ENCODE results near the gene BBS5. TPM values are rescaled to one million over a fixed set of nuclear protein-coding genes. Genes with fewer than 3 reads are reported as not detected.

The BBS5 gene
- total RNA-seq, 3 donors from 2014 or later = 6.6 to 9.2 (median 7.9) TPM

GRCh38 chr2:169495310-169495928 is 16.1 kb downstream of the BBS5 start:
- Histone ChIP-seq H3K4me3 (no peak overlapping the region), H3K9me3 (no peaks in the 10 kb centered on the region), H3K4me1 (no peaks in the 10 kb centered on the region), H3K27ac (no peak overlapping the region), H3K36me3 (no peaks in the 10 kb centered on the region), H3K27me3 (no peaks in the 10 kb centered on the region)
- TF ChIP-seq POLR2AphosphoS5 (IDR thresholded peaks at IDR 0.05) = no peak
- no peak for TF ChIP-seq CTCF (IDR thresholded peaks at IDR 0.05)
- TF ChIP-seq POLR2A (IDR thresholded peaks at IDR 0.05) = no peak
- DNase-seq (ENCODE audit: low spot score in 2 of 2) = no peak
- intact Hi-C loops (cut with DNase I; ENCODE audit: low total_unique reads) = no loop called here

GRCh38 chr2:169504651-169505050 is 25.4 kb downstream of the BBS5 start:
- TF ChIP-seq POLR2A (IDR thresholded peaks at IDR 0.05) (no peak), POLR2AphosphoS5 (IDR thresholded peaks at IDR 0.05) (no peak), CTCF (IDR thresholded peaks at IDR 0.05) (no peak)
- intact Hi-C loops (cut with DNase I; ENCODE audit: low total_unique reads) = no loop called here
- Histone ChIP-seq H3K27ac (no peak overlapping the region), H3K4me1 (no peaks in the 10 kb centered on the region), H3K27me3 (no peaks in the 10 kb centered on the region), H3K36me3 (peaks cover 5% of the 10 kb centered on the region), H3K9me3 (no peaks in the 10 kb centered on the region), H3K4me3 (no peak overlapping the region)
- no peak for DNase-seq (ENCODE audit: low spot score in 2 of 2)

GRCh38 chr2:169507698-169508097 is 28.4 kb downstream of the BBS5 start:
- Histone ChIP-seq H3K4me1 (no peaks in the 10 kb centered on the region), H3K36me3 (peaks cover 5% of the 10 kb centered on the region), H3K27ac (no peak overlapping the region), H3K27me3 (no peaks in the 10 kb centered on the region), H3K4me3 (no peak overlapping the region), H3K9me3 (no peaks in the 10 kb centered on the region)
- no peak for DNase-seq (ENCODE audit: low spot score in 2 of 2)
- no peak for TF ChIP-seq POLR2A (IDR thresholded peaks at IDR 0.05)
- no peak for TF ChIP-seq CTCF (IDR thresholded peaks at IDR 0.05)
- TF ChIP-seq POLR2AphosphoS5 (IDR thresholded peaks at IDR 0.05) = no peak
- intact Hi-C loops (cut with DNase I; ENCODE audit: low total_unique reads) = no loop called here

- H3K4me3 ChIP-seq = no peak within 1 kb of the TSS
- intact Hi-C loops (cut with DNase I; ENCODE audit: low total_unique reads) = no loop called here
- no peaks in the 10 kb centered on the region for H3K4me1 ChIP-seq
- H3K36me3 ChIP-seq = no peaks in the 10 kb centered on the region
- TF ChIP-seq POLR2AphosphoS5 (IDR thresholded peaks at IDR 0.05) (no peak), CTCF (IDR thresholded peaks at IDR 0.05) (no peak), POLR2A (IDR thresholded peaks at IDR 0.05) (no peak)
- no peaks in the 10 kb centered on the region for H3K27me3 ChIP-seq
- no peak for DNase-seq (ENCODE audit: low spot score in 2 of 2)
- no peaks in the 10 kb centered on the region for H3K9me3 ChIP-seq
- H3K27ac ChIP-seq = no peak within 1 kb of the TSS
Measured at GRCh38 chr2:169509298-169509885, 30.1 kb downstream of the BBS5 start, which contains the start of gene KLHL41. Gene KLHL41 (plus strand): TSS chr2:169509702. CDS start chr2:169509779, 77 bp downstream.

GRCh38 chr2:169509955-169510354 is 30.7 kb downstream of the BBS5 start:
- intact Hi-C loops (cut with DNase I; ENCODE audit: low total_unique reads) = no loop called here

More at GRCh38 chr2:169509955-169510354, 30.7 kb downstream of the BBS5 start:
- Histone ChIP-seq H3K27ac (no peak overlapping the region), H3K9me3 (no peaks in the 10 kb centered on the region), H3K36me3 (no peaks in the 10 kb centered on the region), H3K27me3 (no peaks in the 10 kb centered on the region), H3K4me3 (no peak overlapping the region), H3K4me1 (no peaks in the 10 kb centered on the region)
- no peak for TF ChIP-seq POLR2AphosphoS5 (IDR thresholded peaks at IDR 0.05)
- no peak for TF ChIP-seq CTCF (IDR thresholded peaks at IDR 0.05)
- TF ChIP-seq POLR2A (IDR thresholded peaks at IDR 0.05) = no peak
- DNase-seq (ENCODE audit: low spot score in 2 of 2) = no peak
